A549 (cell line): ENCODE data around the gene CEL. TPM values are rescaled to one million over a fixed set of nuclear protein-coding genes. Genes with fewer than 3 reads are reported as not detected.

Source experiments
- ATAC-seq, 2 experiments: fragments of 200-7000 bp in 1 of 2; fragments of >200 bp in 1 of 2; cut with Nextera tagmentation in 1 of 2; cut with Tn5 transposase in 1 of 2; 3 replicates each; pipeline versions ENCODE4 v1.8.0 to v1.9.1; 2018 to 2020; ENCODE audit warnings: mild to moderate bottlenecking in 1 of 2, moderate library complexity in 1 of 2
- CTCF ChIA-PET: fragments of 300-600 bp; sonication (Branson Sonifier 250); formaldehyde crosslinking; extraction: SDS; loops from one replicate; lab custom pipeline; 2021; ENCODE audit warnings: antibody characterized with exemption, inconsistent platforms; lab: Yijun Ruan, JAX
- POLR2A ChIA-PET: fragments of 350-600 bp; formaldehyde crosslinking; extraction: SDS; loops from one replicate; lab custom pipeline; 2021; ENCODE audit warnings: antibody characterized with exemption, inconsistent platforms; lab: Yijun Ruan, JAX
- DNase-seq, 2 experiments: peaks; one replicate each; pipeline versions ENCODE4 v3.0.0 to v3.0.0-alpha.2; 2011 to 2016; ENCODE audit warnings: low read depth in 1 of 2, low spot score in 1 of 2
- FAIRE-seq: peaks from 2 replicates; lab custom pipeline; 2011; peaks lifted over from hg19 to GRCh38; lab: Jason Lieb, UNC
- H3K27ac ChIP-seq, 2 experiments: fragments of >200 bp; sonication (Bioruptor Twin); formaldehyde crosslinking; 3 replicates each; pipeline ENCODE4 v1.5.1; 2016 to 2017
- H3K4me1 ChIP-seq: fragments of >200 bp; sonication (Bioruptor Twin); formaldehyde crosslinking; 3 replicates; pipeline ENCODE4 v1.6.1; 2016
- H3K4me2 ChIP-seq: fragments of >200 bp; sonication (Bioruptor Twin); formaldehyde crosslinking; 3 replicates; pipeline ENCODE4 v1.6.1; 2016
- H3K4me3 ChIP-seq: fragments of >200 bp; sonication (Bioruptor Twin); formaldehyde crosslinking; 3 replicates; pipeline ENCODE4 v1.5.1; 2016
- H3K9me3 ChIP-seq: fragments of >200 bp; sonication (Bioruptor Twin); formaldehyde crosslinking; 3 replicates; pipeline ENCODE4 v1.6.1; 2016
- BHLHE40 ChIP-seq: IDR thresholded peaks from 2 replicates; pipeline ENCODE4 v1.6.1; 2012; ENCODE audit warnings: low read depth, low read length, inconsistent platforms
- CBX2 ChIP-seq: fragments of 200-600 bp; sonication (generic); IDR thresholded peaks from 2 replicates; pipeline ENCODE4 v1.6.1; 2016; ENCODE audit warnings: low read depth, mild to moderate bottlenecking, borderline replicate concordance
- CBX8 ChIP-seq: fragments of 200-600 bp; sonication (generic); IDR thresholded peaks from 2 replicates; pipeline ENCODE4 v1.6.1; 2016
- CHD2 ChIP-seq: fragments of 150-350 bp; IDR thresholded peaks from 2 replicates; pipeline ENCODE4 v1.6.1; 2014; ENCODE audit warnings: low read length; ENCODE audit not compliant: partially characterized antibody
- CHD4 ChIP-seq: fragments of 200-600 bp; sonication (generic); IDR thresholded peaks from 2 replicates; pipeline ENCODE4 v1.6.1; 2016; ENCODE audit warnings: antibody characterized with exemption, mild to moderate bottlenecking, borderline replicate concordance
- ELK1 ChIP-seq: fragments of 150-350 bp; IDR thresholded peaks from 2 replicates; pipeline ENCODE4 v1.6.1; 2014; ENCODE audit warnings: low read depth, mild to moderate bottlenecking, low read length
- EP300 ChIP-seq, 2 experiments: fragments of >200 bp; sonication (Bioruptor Twin); formaldehyde crosslinking; IDR thresholded peaks; 2 replicates in 1 of 2; 3 replicates in 1 of 2; pipeline ENCODE4 v1.6.1; 2016 to 2017
- FOSL2 ChIP-seq, 2 experiments: fragments of 450-650 bp in 1 of 2; fragments of >200 bp in 1 of 2; sonication (Bioruptor Twin) in 1 of 2; formaldehyde crosslinking; IDR thresholded peaks; 2 replicates each; pipeline versions ENCODE4 v1.5.0 to v1.6.1; 2016 to 2020; ENCODE audit warnings: mild to moderate bottlenecking in 1 of 2, moderate library complexity in 1 of 2
- FOXS1 ChIP-seq: fragments of 250-450 bp; sonication (Bioruptor Pico); IDR thresholded peaks from 2 replicates; pipeline ENCODE4 v1.5.0; 2020; ENCODE audit warnings: mild to moderate bottlenecking, moderate library complexity
- HES2 ChIP-seq: fragments of >200 bp; sonication (Bioruptor Twin); formaldehyde crosslinking; IDR thresholded peaks from 2 replicates; pipeline ENCODE4 v1.6.1; 2016
- HEYL ChIP-seq: fragments of 250-450 bp; sonication (Bioruptor Pico); IDR thresholded peaks from 2 replicates; pipeline ENCODE4 v1.8.0; 2021; ENCODE audit warnings: mild to moderate bottlenecking, moderate library complexity
- HOXA7 ChIP-seq: fragments of 250-450 bp; sonication (Bioruptor Pico); IDR thresholded peaks from 2 replicates; pipeline ENCODE4 v1.5.0; 2020; ENCODE audit warnings: mild to moderate bottlenecking, moderate library complexity
- HOXB5 ChIP-seq: fragments of 250-450 bp; sonication (Bioruptor Pico); IDR thresholded peaks from 2 replicates; pipeline ENCODE4 v1.5.0; 2020; ENCODE audit warnings: mild to moderate bottlenecking, moderate library complexity
- KDM1A ChIP-seq: fragments of 200-600 bp; sonication (generic); IDR thresholded peaks from 2 replicates; pipeline ENCODE4 v1.6.1; 2016; ENCODE audit warnings: low read depth, mild to moderate bottlenecking
- KDM5A ChIP-seq: fragments of 200-600 bp; sonication (generic); IDR thresholded peaks from 2 replicates; pipeline ENCODE4 v1.6.1; 2016; ENCODE audit warnings: antibody characterized with exemption, mild to moderate bottlenecking
- MAFK ChIP-seq: fragments of 450-650 bp; IDR thresholded peaks from 2 replicates; pipeline ENCODE4 v1.6.1; 2014; ENCODE audit not compliant: partially characterized antibody
- MYC ChIP-seq: IDR thresholded peaks from 2 replicates; pipeline ENCODE4 v1.6.1; 2012; ENCODE audit warnings: mild to moderate bottlenecking, inconsistent platforms, low read length, improper control_type of control experiment, borderline replicate concordance
- NFE2L2 ChIP-seq: fragments of 150-350 bp; conservative IDR thresholded peaks from 2 replicates; pipeline ENCODE4 v1.6.1; 2014; ENCODE audit warnings: low read length
- NR3C1 ChIP-seq: fragments of >200 bp; sonication (Bioruptor Twin); formaldehyde crosslinking; IDR thresholded peaks from 3 replicates; pipeline ENCODE4 v1.6.1; 2017
- PBX3 ChIP-seq: IDR thresholded peaks from 2 replicates; pipeline ENCODE4 v1.6.1; 2012
- POLR2AphosphoS2 ChIP-seq: conservative IDR thresholded peaks from 2 replicates; pipeline ENCODE4 v1.6.1; 2012; ENCODE audit warnings: low read length, improper control_type of control experiment, inconsistent platforms
- RARB ChIP-seq: fragments of 250-450 bp; sonication (Bioruptor Pico); IDR thresholded peaks from 2 replicates; pipeline ENCODE4 v1.8.0; 2021; ENCODE audit warnings: mild to moderate bottlenecking, moderate library complexity
- RFX5 ChIP-seq: fragments of 450-650 bp; IDR thresholded peaks from 2 replicates; pipeline ENCODE4 v1.7.1; 2014; ENCODE audit warnings: antibody characterized with exemption, mild to moderate bottlenecking, moderate library complexity
- USF2 ChIP-seq: fragments of 450-650 bp; IDR thresholded peaks from 2 replicates; pipeline ENCODE4 v1.6.1; 2014; ENCODE audit warnings: antibody characterized with exemption
- WGBS: methylation state at CpG from one replicate; pipeline ENCODE4 v1.1.6; 2017; ENCODE audit errors: missing lambda C conversion rate; 5-methylcytosine and 5-hydroxymethylcytosine counted together
- polyA plus RNA-seq, 4 experiments: library from polyadenylated mRNA; depleted of rRNA in 3 of 4; stranded (reverse); fragments of >200 nt; fragmentation: RNase III in 1 of 4; extraction: RNeasy Plus Mini Kit Qiagen cat#74134 plus additional on column Dnase treatment in 1 of 4; gene quantifications; 2 replicates in 3 of 4; 3 replicates in 1 of 4; pipeline ENCODE4 v1.2.3, GENCODE V29; 2011 to 2017

Gene CEL
- polyA plus RNA-seq, 2 of the 4 experiments (the other 2 are of a cell fraction): 0.23 to 0.68 TPM

GRCh38 chr9:133114886-133115603, 53.3 kb downstream of the CEL start:
- peaks cover 7% of the 10 kb centered on the region for H3K4me1 ChIP-seq
- no peak; a peak in 2 of 6 replicates for ATAC-seq
- WGBS: 89% methylated on average over 14 of the region's 19 CpGs
- no peak for TF ChIP-seq CHD4
- TF ChIP-seq PBX3: no peak
- TF ChIP-seq HEYL (CRISPR knock-in tag): no peak
- TF ChIP-seq KDM1A: no peak
- no peak for TF ChIP-seq RARB (CRISPR knock-in tag)
- TF ChIP-seq ELK1: no peak
- no peak for TF ChIP-seq MYC
- no peak for TF ChIP-seq HOXB5 (CRISPR knock-in tag)
- TF ChIP-seq FOSL2 (IDR thresholded peaks at IDR 0.05): no peak
- TF ChIP-seq FOSL2 (CRISPR knock-in tag; IDR thresholded peaks at IDR 0.05): no peak
- no peak for TF ChIP-seq RFX5
- no peak overlapping the region; a peak in 1 of 6 replicates for H3K27ac ChIP-seq
- no peak overlapping the region for H3K4me3 ChIP-seq
- FAIRE-seq: no peak
- H3K9me3 ChIP-seq: no peaks in the 10 kb centered on the region
- H3K4me2 ChIP-seq: no peak overlapping the region
- ChIA-PET POLR2A (interaction anchor here (0.9 kb wide), 1 partner anchor 34 kb away, joined by 4 read pairs; no protein-coding TSS in a partner anchor), CTCF (interaction anchor here (1.4 to 30.3 kb wide), 4 partner anchors 8 to 28 kb away, joined by 6 to 1284 read pairs (median 92); no protein-coding TSS in a partner anchor)
- no peak for DNase-seq

GRCh38 chr9:133115604-133116345, 54.0 kb downstream of the CEL start:
- WGBS: 91% methylated on average over 20 of the region's 32 CpGs
- Histone ChIP-seq H3K9me3 (no peaks in the 10 kb centered on the region), H3K4me2 (no peak overlapping the region), H3K27ac (0 out of 6 replicates have a peak overlapping the region, but pooled peaks of 1 of the 2 experiments have one; percentile 4), H3K4me1 (peaks cover 11% of the 10 kb centered on the region), H3K4me3 (no peak overlapping the region)
- ATAC-seq (no peak), DNase-seq (no peak), FAIRE-seq (no peak)
- ChIA-PET POLR2A (no interaction called here), CTCF (interaction anchor here (5.8 to 30.3 kb wide), 3 partner anchors 9 to 28 kb away, joined by 42 to 1284 read pairs (median 143); no protein-coding TSS in a partner anchor)
- TF ChIP-seq NFE2L2: no peak
- no peak for TF ChIP-seq MAFK
- no peak for TF ChIP-seq BHLHE40
- no peak for TF ChIP-seq FOXS1 (CRISPR knock-in tag)
- no peak for TF ChIP-seq EP300 (IDR thresholded peaks at IDR 0.05)
- TF ChIP-seq KDM5A: no peak
- no peak for TF ChIP-seq HOXA7 (CRISPR knock-in tag)
- no peak for TF ChIP-seq POLR2AphosphoS2
- no peak for TF ChIP-seq HEYL (CRISPR knock-in tag)
- no peak for TF ChIP-seq HES2
- no peak for TF ChIP-seq NR3C1
- TF ChIP-seq CHD2: no peak
- TF ChIP-seq CBX8: no peak
- no peak for TF ChIP-seq CBX2
- no peak for TF ChIP-seq USF2
